ENCODE measurements around the gene ABHD16A. TPM values are rescaled to one million over a fixed set of nuclear protein-coding genes. Genes with fewer than 3 reads are reported as not detected.

Gene ABHD16A
- polyA plus RNA-seq (2013, experiment 1 of 2; ENCODE audit: insufficient read length), result 28.9 TPM
- 28.7 TPM for polyA plus RNA-seq (2013, experiment 2 of 2; ENCODE audit: insufficient read length)

DNA sequence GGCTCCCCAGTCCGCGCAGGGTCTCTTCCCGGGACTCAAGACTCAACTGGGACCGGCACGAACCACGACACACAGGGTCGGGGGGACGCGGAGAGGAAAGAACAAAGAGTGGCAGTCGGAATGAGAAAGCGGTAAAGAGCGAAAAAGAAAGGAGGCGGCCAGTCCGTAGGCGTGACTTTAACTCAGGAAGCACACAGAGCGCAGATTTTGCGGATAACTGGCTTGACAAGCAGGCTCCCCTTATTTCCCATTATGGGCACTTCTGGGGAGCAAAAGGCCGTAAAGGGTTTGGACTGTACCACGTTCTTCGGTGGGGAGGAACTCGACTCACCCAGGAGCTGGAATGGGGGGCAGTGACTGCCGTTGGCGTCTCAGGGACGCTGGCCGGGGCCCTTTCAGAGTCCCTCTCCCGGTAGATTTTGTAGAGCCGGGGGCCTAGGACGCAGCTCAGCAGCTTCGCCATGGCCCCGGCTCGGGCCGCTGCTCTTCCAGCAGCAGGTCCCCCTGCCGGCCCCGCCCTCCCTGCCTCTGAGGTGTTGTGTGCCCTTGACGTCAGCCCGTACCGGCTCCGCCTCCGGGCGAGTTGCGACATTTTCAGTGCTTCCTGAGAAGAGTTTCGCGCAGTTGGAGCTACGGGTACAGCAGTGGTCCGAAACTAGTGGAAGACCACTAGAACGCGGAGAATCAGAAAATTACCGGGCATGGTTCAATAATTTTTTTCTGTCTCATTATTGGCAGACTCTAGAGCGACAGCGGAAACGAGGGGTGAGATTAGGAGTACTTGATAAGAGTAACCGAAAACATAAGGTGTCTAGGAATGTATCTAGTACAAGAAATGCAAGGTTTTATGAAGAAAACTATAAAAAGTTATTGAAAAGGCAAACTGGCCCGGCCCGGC is at the start of gene ABHD16A:
TSS of gene ABHD16A (minus strand) at position 506 of the 898 bp plus-strand sequence. CDS start at position 463, 43 bp downstream.
- DNase-seq, result peak; percentile 98

DNA sequence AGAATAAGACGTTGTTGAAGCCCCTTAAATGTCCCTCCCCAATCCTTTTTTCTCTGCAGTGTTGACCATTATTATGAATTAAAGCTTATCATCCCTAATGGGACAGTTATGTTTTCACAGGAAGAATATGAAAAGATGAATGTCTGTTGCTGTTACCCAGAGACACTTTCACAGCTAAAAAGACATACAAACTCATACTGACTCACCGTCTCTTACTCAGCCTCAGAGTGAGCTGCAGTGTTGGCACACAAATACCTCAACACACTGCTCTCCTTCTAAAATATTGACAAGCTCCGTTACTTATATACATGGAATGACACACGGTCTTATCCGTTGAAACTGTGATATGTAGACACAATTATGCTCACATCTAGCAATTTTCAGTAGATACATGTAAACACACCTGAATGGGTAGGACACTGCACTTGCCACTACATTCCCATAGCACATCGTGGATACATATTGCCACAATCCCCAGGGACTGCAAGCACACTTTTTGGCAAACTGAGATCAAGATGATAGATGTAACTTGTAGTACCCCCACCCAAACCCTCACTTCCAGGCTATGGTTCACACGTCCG is 49.7 kb upstream of the ABHD16A start:
- DNase-seq, result peak; percentile 64

DNA sequence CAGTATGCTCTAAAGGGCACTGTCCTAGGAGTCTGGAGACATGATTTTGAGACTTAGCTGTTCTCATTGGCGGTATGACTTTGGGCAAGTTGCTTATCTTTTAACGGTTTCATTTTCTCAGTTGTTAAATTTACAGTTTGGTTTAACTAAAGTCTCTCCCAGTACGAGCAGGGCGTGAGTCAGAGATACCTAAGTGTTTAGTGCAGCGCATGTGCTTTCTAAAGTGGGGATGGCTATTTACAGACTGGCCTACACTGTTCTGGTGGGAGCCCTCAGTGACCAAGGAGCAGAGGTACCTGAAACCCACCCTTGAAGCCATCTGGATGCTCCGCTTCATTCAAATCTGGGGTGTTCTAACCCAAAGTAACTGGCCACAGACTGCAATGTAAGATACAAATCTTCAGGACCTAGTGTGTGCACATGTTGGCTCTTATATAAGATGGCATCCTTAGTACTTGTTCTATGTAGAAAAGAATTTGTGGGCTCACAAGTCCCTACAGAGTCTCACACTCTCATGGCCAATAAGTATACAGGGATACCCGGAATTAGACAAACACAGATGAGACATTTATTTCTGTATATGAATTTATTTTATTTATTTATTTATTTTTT is 47.4 kb upstream of the ABHD16A start:
- DNase-seq, result no peak

DNA sequence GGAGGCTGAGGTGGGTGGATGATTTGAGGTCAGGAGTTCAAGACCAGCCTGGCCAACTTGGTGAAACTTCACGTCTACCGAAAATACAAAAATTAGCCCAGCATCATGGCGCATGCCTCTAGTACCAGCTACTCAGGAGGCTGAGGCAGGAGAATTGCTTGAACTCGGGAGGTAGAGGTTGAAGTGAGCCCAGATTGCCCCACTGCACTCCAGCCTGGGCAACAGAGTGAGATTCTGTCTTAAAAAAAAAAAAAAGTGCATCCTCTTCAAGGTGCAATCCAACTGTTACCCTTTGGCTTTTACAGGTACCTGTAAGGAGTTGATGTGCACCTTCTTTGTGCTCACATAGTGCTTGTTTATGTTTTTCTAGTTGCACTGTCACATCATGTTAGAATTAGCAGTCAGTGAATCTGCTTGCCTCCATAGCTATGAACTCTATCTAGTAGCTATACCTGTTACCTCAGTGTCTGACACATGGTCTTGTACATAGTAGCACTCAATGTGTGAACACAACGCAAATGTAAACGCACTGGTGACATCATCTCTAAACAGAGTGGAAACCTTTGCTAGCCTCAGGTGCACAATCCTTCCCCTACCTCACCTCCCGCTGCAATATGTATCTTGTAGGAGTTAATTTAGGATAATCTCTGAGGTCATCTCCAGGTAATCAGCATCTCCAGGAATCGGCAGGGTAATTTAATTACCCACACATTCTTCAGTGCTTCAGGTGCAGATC is 46.3 kb upstream of the ABHD16A start:
- no peak for DNase-seq

DNA sequence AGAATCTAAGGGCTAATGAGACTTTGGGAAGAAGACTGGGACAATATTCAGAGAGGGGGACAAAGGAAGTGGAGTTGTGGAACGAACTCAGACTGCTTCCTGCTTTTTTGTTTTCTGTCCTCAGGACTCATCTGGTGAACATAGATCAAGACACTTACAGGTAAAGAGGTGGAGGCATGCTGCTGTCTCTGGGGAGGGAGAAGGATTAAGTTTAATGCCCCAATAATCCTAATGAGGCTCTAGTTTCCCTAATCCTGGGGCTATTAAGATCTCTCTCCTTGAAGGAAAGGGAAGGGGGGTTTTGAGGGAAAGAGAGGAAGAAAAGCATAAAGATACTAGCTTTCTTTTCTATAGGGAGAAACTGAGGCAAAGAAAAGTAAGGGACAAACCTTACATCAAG is 41.3 kb upstream of the ABHD16A start:
- no peak for DNase-seq

DNA sequence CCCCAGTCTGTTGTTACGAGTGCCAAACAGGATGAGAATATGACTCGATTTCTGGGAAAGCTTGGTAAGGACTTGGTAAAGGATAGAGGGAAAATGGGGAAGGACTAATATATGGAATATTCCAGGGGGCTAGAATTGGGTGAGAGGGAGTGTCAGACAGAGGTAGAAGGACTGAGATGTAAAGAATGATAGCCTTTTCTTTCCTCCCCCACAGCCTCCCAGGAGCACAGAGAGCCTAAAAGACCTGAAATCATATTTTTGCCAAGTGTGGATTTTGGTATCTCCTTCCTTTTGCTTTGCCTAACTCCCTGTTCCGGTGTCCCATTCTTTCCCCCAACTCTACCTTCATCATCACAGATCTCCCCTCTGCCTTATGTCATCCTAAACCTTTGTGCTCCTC is 39.8 kb upstream of the ABHD16A start:
- DNase-seq, result no peak

DNA sequence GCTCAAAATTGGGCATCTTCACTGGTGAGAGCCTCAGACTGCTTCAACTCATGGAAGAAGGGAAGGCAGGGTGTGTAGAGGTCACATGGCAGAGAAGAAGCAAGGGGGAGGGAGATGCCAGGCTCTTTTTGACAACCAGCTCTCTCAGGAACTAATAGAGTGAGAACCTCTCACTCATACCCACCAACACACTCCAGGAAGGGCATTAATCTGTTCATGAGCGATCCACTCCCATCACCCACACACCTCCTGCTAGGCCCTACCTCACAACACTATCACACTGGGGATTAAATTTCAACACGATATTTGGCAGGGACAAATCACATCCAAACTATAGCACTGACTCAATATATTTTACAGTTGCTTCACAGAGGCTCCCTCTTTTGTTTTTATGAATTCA is 38.7 kb upstream of the ABHD16A start:
- no peak for DNase-seq

DNA sequence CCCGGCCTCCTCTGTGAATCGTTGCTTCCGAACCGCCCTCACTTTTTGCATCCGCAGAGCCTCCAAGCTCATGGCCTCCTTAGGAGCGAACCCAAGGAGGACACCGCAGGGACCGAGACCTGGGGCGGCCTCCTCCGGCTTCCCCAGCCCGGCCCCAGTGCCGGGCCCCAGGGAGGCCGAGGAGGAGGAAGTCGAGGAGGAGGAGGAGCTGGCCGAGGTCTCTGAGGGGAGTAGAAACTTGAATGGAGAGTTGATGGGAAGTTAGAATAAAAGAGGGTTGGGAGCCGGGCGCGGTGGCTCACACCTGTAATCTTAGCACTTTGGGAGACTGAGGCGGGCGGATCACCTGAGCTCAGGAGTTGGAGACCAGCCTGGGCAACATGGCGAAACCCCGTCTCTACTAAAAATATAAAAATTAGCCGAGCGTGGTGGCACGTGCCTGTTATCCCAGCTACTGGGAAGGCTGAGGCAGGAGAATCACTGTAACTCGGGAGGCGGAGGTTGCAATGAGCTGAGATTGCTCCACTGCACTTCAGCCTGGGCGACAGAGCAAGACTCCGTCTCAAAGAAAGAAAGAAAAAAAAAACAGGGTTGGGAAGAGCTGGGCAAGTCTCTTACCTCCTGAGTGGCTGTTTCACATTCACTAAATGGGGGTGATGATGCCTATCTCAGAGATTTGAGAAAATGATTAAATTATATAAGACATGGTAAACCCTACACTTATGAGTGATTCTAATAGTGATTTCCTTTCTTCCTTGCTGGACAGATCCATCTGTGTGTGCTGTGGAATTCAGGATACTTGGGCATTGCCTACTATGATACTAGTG is 37.5 kb upstream of the ABHD16A start:
- peak; percentile 9 for DNase-seq

DNA sequence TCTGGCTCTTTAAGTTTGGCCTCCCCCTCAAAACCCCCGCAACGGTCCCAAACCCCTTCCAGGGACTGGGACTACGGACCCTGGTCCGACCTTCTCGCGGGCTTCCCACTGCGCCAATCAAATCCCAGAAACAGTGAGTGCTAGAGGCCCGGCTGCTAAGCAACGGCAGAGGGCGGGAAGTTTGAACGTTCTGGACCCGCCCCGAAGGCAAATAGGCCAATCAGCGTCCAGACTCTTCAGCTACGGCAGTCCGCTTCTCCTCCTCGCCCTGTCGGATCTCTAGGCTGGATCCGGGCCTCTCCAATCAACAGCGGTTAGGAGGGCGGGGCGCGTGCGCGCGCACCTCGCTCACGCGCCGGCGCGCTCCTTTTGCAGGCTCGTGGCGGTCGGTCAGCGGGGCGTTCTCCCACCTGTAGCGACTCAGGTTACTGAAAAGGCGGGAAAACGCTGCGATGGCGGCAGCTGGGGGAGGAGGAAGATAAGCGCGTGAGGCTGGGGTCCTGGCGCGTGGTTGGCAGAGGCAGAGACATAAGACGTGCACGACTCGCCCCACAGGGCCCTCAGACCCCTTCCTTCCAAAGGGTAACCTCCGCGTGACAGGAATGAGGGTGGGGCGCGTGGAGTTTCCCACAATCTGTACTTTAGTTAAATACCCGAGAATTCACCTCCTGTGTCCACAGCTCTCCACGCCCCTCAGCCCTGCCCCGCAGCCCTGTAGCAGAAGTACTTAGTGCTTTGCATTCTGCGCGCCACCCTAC is 36.7 kb upstream of the ABHD16A start, which contains the start of gene MSH5:
TSS of gene MSH5 (plus strand) at position 367 of the 758 bp plus-strand sequence. CDS start 462 bp downstream, outside the sequence.
- peak; percentile 99 for DNase-seq

DNA sequence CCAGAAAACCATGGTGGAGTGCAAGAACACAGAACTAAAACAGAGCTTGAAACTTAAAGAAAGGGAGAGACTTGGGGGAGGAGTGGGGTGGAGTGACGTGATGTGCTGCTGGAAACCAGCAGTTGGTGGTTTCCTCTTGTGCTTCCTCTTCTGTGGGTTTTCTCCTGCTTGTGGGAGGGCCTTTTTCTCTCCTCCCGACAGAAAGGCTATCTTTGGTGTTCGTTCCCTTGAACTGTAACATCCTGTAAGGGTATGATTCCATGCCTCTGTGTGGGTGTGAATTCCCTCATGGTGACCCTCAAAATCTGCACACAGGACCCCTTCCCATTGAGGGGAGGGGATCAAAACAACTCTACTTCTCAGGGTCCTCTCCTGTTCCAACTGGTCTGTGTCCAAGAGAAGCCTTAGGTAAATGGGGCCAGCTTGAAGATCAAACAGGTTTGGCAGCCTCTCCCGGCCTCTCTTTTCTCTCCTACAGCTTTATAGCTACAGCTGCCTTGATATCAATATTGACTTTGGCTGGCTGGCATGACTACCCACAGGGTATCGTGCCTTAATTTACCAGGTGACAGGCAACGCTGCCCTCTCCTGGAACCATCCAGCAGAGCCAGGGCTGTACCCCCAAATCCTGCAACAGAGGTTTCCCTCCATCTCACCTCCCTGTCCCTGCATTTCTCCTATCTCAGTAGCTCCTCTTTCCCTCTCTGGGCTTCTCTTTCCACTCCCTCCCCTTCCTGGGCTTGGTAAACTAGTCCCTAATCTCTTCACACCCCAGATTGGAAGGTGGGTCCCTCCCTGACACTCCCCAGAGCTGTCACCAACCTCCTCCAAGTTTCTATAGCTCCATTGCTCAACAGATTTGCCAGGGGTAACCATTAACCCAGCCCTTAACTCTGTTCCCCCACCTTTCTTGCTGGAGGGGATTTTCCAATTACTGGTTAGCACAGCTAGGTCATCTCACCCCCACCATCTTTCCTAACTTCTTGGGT is 35.2 kb upstream of the ABHD16A start:
- peak; percentile 79 for DNase-seq

DNA sequence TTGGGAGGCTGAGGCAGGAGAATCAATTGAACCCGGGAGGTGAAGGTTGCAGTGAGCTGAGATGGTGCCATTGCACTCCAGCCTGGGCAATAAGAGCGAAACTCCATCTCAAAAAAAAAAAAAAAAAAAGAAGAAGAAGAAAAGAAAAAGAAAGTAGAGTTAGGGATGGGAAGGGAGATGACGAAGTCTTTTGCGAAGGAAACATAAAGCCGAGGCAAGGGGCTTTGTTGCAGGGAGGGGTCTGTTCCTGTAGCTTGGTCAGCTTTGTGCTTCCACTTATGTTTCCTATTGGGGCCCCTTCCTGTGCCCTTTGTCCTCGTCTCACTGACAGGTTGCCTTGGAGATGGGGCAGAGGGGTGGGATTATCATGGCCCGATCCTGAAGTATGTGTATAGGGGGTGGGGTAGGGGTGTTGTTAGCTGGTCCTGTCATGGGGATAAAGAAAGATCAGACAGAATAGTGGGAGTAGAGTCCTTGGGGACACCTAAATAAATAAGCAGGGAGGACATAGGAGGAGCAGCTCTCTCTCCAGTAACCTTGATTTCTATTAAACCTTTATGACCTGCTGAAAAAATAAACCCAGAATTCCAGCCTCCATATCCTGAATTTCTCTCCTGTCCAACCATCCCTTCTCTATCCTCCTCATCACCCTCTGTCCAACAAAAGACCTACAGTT is 34.3 kb upstream of the ABHD16A start:
- DNase-seq, result no peak

DNA sequence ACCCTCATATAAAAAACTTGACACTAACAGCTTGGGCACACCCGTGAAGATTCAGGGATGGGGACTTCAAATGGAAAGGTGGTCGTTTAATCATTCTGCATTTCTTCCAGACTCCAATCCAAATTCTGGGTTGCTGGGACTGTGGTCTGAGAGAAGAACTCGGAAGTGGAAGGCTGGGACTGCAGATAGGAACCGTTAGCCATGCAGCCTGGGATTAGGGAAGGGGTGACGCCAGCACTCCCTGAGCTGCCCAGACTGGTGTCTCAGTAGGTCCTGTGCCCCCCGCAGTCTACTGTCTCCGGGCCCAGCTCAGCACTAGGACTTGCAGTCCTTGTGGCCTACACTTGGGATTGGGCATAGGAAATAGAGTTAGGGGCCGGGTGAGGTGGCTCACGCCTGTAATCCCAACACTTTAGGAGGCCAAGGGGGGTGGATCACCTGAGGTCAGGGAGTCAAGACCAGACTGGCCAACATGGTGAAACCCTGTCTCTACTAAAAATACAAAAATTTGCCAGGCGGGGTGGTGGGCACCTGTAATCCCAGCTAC is 33.7 kb upstream of the ABHD16A start:
- no peak for DNase-seq

DNA sequence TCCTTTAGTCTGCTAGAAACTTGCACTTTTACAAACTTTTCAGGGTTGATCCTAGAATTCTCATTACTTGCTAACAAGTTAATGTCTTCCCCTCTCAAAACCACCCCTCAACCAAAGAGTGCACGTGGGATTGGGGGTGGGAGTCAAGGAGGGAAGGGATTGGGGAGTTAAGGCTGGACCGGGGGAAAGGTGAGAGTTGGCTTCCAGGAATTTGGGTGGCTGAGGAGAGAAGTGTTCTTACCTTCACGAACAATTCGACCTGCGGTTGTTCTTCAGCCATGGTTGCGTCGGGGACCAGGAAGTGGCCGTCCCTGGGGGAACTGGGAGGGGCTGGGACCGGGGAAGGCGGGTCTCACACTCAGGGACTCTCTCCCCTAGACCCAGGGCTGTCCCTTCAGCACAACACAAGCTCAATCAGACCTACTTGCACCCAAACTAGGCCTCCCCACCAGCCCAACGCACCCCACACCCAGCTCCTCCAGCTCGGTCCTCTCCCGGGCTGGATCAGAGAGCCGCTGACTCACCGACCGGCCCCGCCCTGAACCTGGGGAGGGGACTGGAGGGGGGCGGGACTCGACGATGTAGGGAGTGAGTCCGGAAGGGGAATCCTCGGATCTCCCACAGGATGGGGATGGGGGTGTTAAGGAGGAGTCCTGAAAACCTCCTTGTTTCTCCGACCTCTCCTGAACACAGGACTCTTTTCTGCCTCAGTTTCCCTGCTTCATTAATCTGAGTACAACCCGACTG is 33.1 kb upstream of the ABHD16A start, which contains the start of gene CLIC1:
TSS of gene CLIC1 (minus strand) at position 510 of the 747 bp plus-strand sequence. CDS start at position 280, 230 bp downstream.
- peak; percentile 84 for DNase-seq

DNA sequence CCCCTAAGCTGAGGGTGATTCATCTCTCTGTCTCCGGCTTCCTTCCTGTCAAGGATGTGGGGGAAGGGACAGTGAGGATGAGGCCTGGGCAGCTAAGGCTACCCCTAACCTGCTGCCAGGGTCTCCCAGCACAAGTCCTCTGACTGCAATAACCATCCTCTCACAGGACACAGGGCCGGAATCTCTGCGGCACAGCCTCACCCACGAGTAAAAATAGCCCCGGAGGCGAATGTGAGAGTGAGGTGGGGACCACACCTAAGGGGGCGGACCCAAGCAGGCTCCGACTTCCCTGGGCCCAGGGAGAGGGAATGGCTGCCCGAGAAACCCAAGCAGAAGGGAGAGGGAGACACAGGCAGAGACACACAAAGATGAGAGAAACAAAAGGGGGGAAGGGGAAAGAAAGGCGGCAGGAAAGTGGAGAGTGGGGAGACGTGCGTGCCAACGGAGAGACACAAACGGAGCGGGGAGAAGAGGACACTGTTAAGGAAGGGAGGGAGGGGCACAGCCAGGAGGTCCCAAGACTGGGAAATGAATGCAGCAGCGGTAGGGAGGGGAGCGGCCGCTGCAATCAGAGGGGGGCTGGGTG is 31.8 kb upstream of the ABHD16A start:
- peak; percentile 83 for DNase-seq

DNA sequence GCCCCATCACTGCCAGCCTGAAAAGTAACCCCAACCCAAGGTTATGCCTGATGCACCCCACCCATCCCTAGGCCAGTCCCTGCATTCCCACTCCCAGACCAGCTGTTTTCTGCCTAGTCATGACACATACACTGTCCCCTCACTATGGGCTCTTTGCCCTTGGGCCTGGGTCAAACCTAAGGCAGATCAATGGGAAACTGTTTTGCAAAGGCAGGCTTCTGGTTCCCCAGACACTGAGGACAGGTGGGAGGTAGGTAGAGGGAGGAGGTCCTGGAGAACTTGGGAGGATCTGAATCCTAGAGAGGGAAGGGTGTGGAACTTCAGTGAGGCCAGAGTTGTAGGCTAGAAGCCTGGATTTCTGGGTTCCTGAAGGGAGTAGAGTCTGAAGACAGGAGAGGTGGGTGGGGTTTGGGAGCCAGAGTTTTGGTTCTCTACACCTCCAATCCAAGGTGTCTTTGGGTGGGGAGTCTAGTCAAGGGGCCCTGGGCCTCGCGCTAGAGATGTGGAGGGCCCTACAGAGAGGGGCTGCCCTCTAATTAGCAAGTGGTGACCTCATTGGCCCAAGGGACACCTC is 31.2 kb upstream of the ABHD16A start:
- no peak for DNase-seq

DNA sequence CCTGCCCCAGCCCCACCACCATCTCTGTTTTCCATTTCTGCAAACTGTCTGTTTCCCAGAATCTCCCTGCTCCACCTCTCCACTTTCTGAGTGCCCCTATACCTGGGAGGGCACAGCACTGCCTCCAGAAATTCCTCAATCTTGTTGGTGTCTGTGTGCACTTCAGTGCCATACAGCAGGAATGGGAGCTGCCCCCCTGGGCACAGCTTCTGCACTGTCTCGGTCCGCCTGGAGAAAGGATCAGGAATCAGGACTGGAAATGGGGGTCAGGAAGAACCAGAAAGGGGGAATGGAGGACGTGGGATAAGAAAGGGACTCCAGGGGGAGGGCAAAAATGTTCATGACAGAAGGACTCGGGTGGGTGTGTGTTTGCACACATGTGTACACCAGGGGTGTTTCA is 30.6 kb upstream of the ABHD16A start:
- DNase-seq, result no peak

DNA sequence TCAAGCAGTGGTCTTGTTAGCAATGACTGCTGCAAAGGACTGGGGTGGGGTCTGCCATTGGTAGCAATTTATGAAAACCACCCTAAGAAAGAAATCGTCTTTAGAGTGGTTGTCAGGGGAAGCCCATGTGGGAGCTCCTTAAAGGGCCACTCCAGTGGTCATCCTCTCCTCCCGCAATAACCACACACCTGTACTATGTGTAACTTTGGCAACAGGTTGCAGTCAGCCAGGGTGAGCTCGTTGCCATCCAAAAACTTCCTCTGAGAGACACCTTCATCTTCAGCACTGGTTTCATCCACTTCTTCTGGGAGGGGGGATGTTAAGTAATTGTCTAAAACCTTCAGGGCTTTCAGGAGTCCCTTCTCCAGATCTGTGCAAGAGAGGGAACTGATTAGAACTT is 28.9 kb upstream of the ABHD16A start:
- no peak for DNase-seq

Measured in fibroblast of skin of scalp (primary cell).